ENCODE measurements around the gene PTPRN2. TPM values are rescaled to one million over a fixed set of nuclear protein-coding genes. Genes with fewer than 3 reads are reported as not detected.
"Not testable (repeated sequence)": the region's sequence is repeated elsewhere in the genome, so short reads cannot be mapped to it uniquely, and the experiment has no call there.

Gene PTPRN2
- total and polyA plus RNA-seq, 7 donors, result 0.47 to 0.82 (median 0.51) TPM

DNA sequence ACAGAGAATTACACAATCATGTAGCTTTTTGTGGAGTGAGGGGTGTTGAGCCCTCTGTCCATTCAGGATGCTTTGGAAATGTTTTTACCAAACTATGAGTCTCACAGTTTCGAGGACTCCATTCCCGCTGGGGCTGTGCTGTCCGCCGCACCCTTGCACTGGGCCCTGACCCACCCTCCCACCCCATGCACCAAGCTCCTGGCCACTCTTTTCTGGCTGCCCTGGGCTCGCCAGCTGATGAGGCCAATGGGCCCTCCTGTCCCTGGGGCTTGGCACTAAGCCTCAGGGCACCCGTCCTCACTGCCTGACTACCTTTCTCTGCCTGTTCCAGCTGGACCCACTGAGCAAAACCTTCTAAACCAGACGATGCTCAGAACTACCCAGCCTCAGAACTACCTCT lies 332.1 kb downstream of the PTPRN2 start:
- Histone ChIP-seq H3K27me3 (ENCODE audit: insufficient read depth in 3 of 3, low read length in 2 of 3) (peaks cover 0 to 6% (median 0%) of the 10 kb centered on the region in 3 donors), H3K4me3 (no peak overlapping the region), H3K27ac (no peak overlapping the region), H3K4me1 (no peaks in the 10 kb centered on the region), H3K9me3 (no peaks in the 10 kb centered on the region), H3K36me3 (ENCODE audit: insufficient read depth in 1 of 2, low read depth in 1 of 2) (no peaks in the 10 kb centered on the region)
- DNase-seq (peak in 1 of 2 donors; percentile 6), ATAC-seq (no peak)
- 79 to 83% (median 81%) methylated on average over 7 of the region's 7 CpGs for WGBS, 3 donors
- intact Hi-C loops (cut with DNase I), result no loop called here
- TF ChIP-seq, protein P1, sequence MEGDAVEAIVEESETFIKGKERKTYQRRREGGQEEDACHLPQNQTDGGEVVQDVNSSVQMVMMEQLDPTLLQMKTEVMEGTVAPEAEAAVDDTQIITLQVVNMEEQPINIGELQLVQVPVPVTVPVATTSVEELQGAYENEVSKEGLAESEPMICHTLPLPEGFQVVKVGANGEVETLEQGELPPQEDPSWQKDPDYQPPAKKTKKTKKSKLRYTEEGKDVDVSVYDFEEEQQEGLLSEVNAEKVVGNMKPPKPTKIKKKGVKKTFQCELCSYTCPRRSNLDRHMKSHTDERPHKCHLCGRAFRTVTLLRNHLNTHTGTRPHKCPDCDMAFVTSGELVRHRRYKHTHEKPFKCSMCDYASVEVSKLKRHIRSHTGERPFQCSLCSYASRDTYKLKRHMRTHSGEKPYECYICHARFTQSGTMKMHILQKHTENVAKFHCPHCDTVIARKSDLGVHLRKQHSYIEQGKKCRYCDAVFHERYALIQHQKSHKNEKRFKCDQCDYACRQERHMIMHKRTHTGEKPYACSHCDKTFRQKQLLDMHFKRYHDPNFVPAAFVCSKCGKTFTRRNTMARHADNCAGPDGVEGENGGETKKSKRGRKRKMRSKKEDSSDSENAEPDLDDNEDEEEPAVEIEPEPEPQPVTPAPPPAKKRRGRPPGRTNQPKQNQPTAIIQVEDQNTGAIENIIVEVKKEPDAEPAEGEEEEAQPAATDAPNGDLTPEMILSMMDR (IDR thresholded peaks at IDR 0.05), result no peak

DNA sequence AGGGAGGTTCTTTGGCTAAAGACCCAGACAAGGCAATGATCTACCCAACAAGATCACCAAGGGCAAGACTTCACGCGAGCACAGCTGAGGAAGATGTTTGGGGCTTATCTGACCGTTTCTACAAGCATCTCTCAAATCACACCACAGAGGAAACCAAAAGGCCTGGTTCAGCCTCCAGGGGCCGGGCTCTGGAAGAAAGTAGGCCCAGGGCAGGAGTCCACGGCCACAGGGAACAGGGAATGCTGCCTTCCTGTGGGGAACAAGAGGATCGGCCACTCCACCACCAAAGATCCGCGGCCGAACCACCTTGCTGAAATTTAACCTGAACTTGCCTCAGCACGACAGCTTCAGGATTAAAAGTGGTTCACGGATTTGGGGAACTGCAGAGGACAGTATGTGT lies 332.5 kb downstream of the PTPRN2 start:
- peaks cover 0 to 6% (median 0%) of the 10 kb centered on the region in 3 donors for H3K27me3 ChIP-seq (ENCODE audit: insufficient read depth in 3 of 3, low read length in 2 of 3)
- TF ChIP-seq, protein P1 (IDR thresholded peaks at IDR 0.05), result no peak
- ATAC-seq (no peak), DNase-seq (peak in 1 of 2 donors; percentile 39)
- H3K4me1 ChIP-seq, result no peaks in the 10 kb centered on the region
- no peak overlapping the region for H3K27ac ChIP-seq
- H3K9me3 ChIP-seq, result no peaks in the 10 kb centered on the region
- H3K36me3 ChIP-seq (ENCODE audit: insufficient read depth in 1 of 2, low read depth in 1 of 2), result no peaks in the 10 kb centered on the region
- WGBS, 3 donors, result 79 to 84% (median 84%) methylated on average over 11 of the region's 11 CpGs
- intact Hi-C loops (cut with DNase I), result no loop called here
- no peak overlapping the region for H3K4me3 ChIP-seq

DNA sequence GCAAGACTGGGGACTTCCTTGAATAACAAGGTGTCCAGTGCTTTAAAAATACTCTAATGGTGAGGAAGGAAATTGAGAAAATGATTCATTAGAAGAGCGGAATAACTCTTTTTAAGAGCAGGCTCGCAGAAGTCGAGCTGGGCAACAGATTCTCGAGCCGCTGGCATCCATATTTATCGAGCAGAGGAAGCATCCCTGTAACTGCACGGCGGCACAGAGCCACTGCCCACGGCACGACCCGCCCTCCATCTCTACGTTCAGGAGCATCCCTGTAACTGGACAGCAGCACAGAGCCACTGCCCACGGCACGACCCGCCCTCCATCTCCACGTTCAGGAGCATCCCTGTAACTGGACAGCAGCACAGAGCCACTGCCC lies 334.0 kb downstream of the PTPRN2 start:
- H3K9me3 ChIP-seq; H3K27me3 ChIP-seq (ENCODE audit: insufficient read depth in 3 of 3, low read length in 2 of 3); intact Hi-C loops (cut with DNase I); H3K27ac ChIP-seq; ATAC-seq; H3K4me1 ChIP-seq; H3K4me3 ChIP-seq; H3K36me3 ChIP-seq (ENCODE audit: insufficient read depth in 1 of 2, low read depth in 1 of 2): not testable (repeated sequence)
- DNase-seq, result peak in 1 of 2 donors; percentile 17
- 58 to 63% (median 60%) methylated on average over 11 to 16 of the region's 16 CpGs for WGBS, 3 donors

DNA sequence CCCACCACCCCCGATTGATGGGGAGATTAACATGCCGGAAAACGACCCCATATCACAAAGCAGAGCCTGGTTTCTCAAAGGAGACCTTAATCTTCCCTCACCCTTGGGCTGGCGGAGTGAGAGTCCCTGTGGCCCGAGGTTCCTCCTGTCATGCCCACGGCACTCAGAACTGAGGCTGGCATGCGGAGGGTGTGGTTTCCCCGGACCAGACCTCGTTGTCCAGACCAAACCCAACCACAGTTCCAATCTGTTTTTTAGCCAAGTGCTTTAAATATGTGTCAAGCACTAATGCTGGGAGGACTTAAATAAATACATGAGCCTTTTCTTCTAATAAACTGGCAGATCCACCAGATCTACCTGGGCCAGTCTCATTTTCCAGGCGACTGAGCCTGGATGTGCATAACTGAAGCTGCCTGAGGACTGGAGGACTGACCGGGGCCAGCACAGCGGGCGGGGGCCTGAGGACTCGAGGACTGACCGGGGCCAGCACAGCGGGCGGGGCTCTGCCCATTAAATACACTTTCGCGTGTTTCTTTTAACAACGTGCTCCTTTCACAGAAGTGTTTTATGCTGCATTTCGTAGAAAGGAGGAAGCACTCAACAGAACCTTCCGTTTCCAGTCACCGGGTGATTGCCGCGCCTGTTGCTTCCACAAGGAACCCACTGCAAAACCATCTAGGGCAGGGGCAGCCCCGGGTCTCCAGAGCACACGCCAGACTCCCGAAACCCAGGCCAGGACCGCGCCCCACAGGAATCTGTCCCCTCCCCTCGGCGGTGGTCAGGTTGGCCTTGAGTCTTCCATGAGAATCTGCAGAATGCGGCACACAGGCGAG lies 334.6 kb downstream of the PTPRN2 start:
- TF ChIP-seq, protein P1 (IDR thresholded peaks at IDR 0.05), result no peak
- H3K9me3 ChIP-seq, result no peaks in the 10 kb centered on the region
- no peaks in the 10 kb centered on the region for H3K36me3 ChIP-seq (ENCODE audit: insufficient read depth in 1 of 2, low read depth in 1 of 2)
- 61 to 79% (median 61%) methylated on average over 34 of the region's 34 CpGs for WGBS, 3 donors
- peak in 1 of 2 donors; percentile 36 for DNase-seq
- no peak overlapping the region for H3K4me3 ChIP-seq
- no peaks in the 10 kb centered on the region for H3K4me1 ChIP-seq
- intact Hi-C loops (cut with DNase I), result no loop called here
- H3K27ac ChIP-seq, result no peak overlapping the region
- H3K27me3 ChIP-seq (ENCODE audit: insufficient read depth in 3 of 3, low read length in 2 of 3), result no peaks in the 10 kb centered on the region
- ATAC-seq, result no peak

DNA sequence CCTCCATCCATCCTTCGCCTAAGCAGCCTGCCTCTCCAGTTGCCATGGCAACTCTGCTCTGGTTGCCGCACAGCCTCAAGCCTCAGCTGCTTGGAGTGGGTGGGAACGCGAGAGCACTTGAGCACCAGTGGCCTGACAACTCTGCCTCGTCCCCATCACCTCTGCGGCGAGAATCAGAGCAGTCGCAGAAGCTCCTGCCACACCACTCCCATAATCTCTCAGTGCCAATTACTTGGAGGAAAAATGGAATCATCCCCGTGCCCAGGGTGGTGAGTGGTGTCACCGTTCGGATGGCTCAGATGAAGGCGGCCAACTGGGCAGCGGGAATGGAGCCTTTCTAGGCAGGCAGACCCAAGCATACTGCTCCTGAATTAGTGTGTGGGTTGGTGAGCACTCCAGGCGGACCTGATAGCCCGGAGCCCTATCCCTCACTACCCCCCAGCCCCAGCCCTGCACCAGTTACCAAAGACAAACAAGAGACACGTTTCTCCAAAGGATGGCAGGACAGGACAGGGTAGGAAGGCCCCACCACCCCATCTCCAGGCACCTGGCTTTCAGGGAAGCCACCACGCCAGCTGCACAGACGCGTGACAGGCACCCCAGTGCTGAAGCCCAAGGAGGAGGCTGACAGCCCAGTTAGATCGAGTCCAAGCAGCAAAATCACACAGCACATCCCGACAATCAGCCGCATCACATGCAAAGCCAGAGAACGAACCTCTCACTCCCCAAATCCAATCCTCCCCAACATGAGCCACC lies 335.4 kb downstream of the PTPRN2 start:
- no peak overlapping the region for H3K27ac ChIP-seq
- no peaks in the 10 kb centered on the region for H3K36me3 ChIP-seq (ENCODE audit: insufficient read depth in 1 of 2, low read depth in 1 of 2)
- TF ChIP-seq, protein P1 (IDR thresholded peaks at IDR 0.05), result no peak
- peak in 1 of 2 donors; percentile 37 for DNase-seq
- H3K9me3 ChIP-seq, result no peaks in the 10 kb centered on the region
- H3K4me3 ChIP-seq, result no peak overlapping the region
- no peak for ATAC-seq
- intact Hi-C loops (cut with DNase I), result no loop called here
- 77 to 80% (median 78%) methylated on average over 23 of the region's 23 CpGs for WGBS, 3 donors
- no peaks in the 10 kb centered on the region for H3K27me3 ChIP-seq (ENCODE audit: insufficient read depth in 3 of 3, low read length in 2 of 3)
- H3K4me1 ChIP-seq, result no peaks in the 10 kb centered on the region

Data from psoas muscle (tissue), 8 donors.